ENCODE results near the gene PAX2. TPM values are rescaled to one million over a fixed set of nuclear protein-coding genes. Genes with fewer than 3 reads are reported as not detected.

The PAX2 gene
- total RNA-seq, 1 experiment from 2014 or later, result not detected

- in situ Hi-C loops (cut with HindIII; ENCODE audit: low pct_unique_long_range_greater_than_20kb, low sequenced_read_pairs), result no loop called here
- DNase-seq (ENCODE audit: low read depth), result no peak
Observed at GRCh38 chr10:100747456-100748230, 2.3 kb downstream of the PAX2 start.

- DNase-seq (ENCODE audit: low read depth), result no peak
- in situ Hi-C loops (cut with HindIII; ENCODE audit: low pct_unique_long_range_greater_than_20kb, low sequenced_read_pairs), result no loop called here
Observed at GRCh38 chr10:100748231-100749058, 3.1 kb downstream of the PAX2 start.

GRCh38 chr10:100749059-100749308 is 3.6 kb downstream of the PAX2 start:
- DNase-seq (ENCODE audit: low read depth), result no peak
- in situ Hi-C loops (cut with HindIII; ENCODE audit: low pct_unique_long_range_greater_than_20kb, low sequenced_read_pairs), result no loop called here

GRCh38 chr10:100749309-100750217 is 4.2 kb downstream of the PAX2 start:
- no peak for DNase-seq (ENCODE audit: low read depth)
- in situ Hi-C loops (cut with HindIII; ENCODE audit: low pct_unique_long_range_greater_than_20kb, low sequenced_read_pairs), result no loop called here

- DNase-seq (ENCODE audit: low read depth), result no peak
- in situ Hi-C loops (cut with HindIII; ENCODE audit: low pct_unique_long_range_greater_than_20kb, low sequenced_read_pairs), result no loop called here
Observed at GRCh38 chr10:100750291-100751210, 5.2 kb downstream of the PAX2 start.

GRCh38 chr10:100751211-100751933 is 6.0 kb downstream of the PAX2 start:
- DNase-seq (ENCODE audit: low read depth), result no peak
- in situ Hi-C loops (cut with HindIII; ENCODE audit: low pct_unique_long_range_greater_than_20kb, low sequenced_read_pairs), result no loop called here

- no peak for DNase-seq (ENCODE audit: low read depth)
- in situ Hi-C loops (cut with HindIII; ENCODE audit: low pct_unique_long_range_greater_than_20kb, low sequenced_read_pairs), result no loop called here
Observed at GRCh38 chr10:100755821-100756220, 10.4 kb downstream of the PAX2 start.

- in situ Hi-C loops (cut with HindIII; ENCODE audit: low pct_unique_long_range_greater_than_20kb, low sequenced_read_pairs), result no loop called here
Observed at GRCh38 chr10:100759331-100759730, 13.9 kb downstream of the PAX2 start.

GRCh38 chr10:100760726-100761125 is 15.3 kb downstream of the PAX2 start:
- in situ Hi-C loops (cut with HindIII; ENCODE audit: low pct_unique_long_range_greater_than_20kb, low sequenced_read_pairs), result no loop called here
- no peak for DNase-seq (ENCODE audit: low read depth)

More at GRCh38 chr10:100759331-100759730, 13.9 kb downstream of the PAX2 start:
- no peak for DNase-seq (ENCODE audit: low read depth)

GRCh38 chr10:100761191-100761590 is 15.8 kb downstream of the PAX2 start:
- in situ Hi-C loops (cut with HindIII; ENCODE audit: low pct_unique_long_range_greater_than_20kb, low sequenced_read_pairs), result no loop called here
- no peak for DNase-seq (ENCODE audit: low read depth)

GRCh38 chr10:100763043-100763747 is 17.8 kb downstream of the PAX2 start:
- in situ Hi-C loops (cut with HindIII; ENCODE audit: low pct_unique_long_range_greater_than_20kb, low sequenced_read_pairs), result no loop called here
- DNase-seq (ENCODE audit: low read depth), result no peak

- in situ Hi-C loops (cut with HindIII; ENCODE audit: low pct_unique_long_range_greater_than_20kb, low sequenced_read_pairs), result no loop called here
Observed at GRCh38 chr10:100766693-100767421, 21.5 kb downstream of the PAX2 start.

GRCh38 chr10:100767422-100767775 is 22.0 kb downstream of the PAX2 start:
- no peak for DNase-seq (ENCODE audit: low read depth)
- in situ Hi-C loops (cut with HindIII; ENCODE audit: low pct_unique_long_range_greater_than_20kb, low sequenced_read_pairs), result no loop called here

More at GRCh38 chr10:100766693-100767421, 21.5 kb downstream of the PAX2 start:
- no peak for DNase-seq (ENCODE audit: low read depth)

GRCh38 chr10:100769481-100769880 is 24.1 kb downstream of the PAX2 start:
- in situ Hi-C loops (cut with HindIII; ENCODE audit: low pct_unique_long_range_greater_than_20kb, low sequenced_read_pairs), result no loop called here
- DNase-seq (ENCODE audit: low read depth), result no peak

GRCh38 chr10:100773646-100774045 is 28.3 kb downstream of the PAX2 start:
- DNase-seq (ENCODE audit: low read depth), result no peak
- in situ Hi-C loops (cut with HindIII; ENCODE audit: low pct_unique_long_range_greater_than_20kb, low sequenced_read_pairs), result no loop called here

GRCh38 chr10:100774223-100774622 is 28.8 kb downstream of the PAX2 start:
- DNase-seq (ENCODE audit: low read depth), result no peak
- in situ Hi-C loops (cut with HindIII; ENCODE audit: low pct_unique_long_range_greater_than_20kb, low sequenced_read_pairs), result no loop called here
